GM23248 (cell line): Measurements from ENCODE around the gene RAD51B. TPM values are rescaled to one million over a fixed set of nuclear protein-coding genes. Genes with fewer than 3 reads are reported as not detected.

ENCODE experiments used
- DNase-seq: peaks from one replicate; pipeline ENCODE4 v3.0.0-alpha.2; 2015
- H2AFZ ChIP-seq: fragments of 200-600 bp; sonication (generic); 2 replicates; pipeline ENCODE4 v1.6.1; 2016; ENCODE audit warnings: antibody characterized with exemption
- H3F3A ChIP-seq: fragments of 200-600 bp; sonication (generic); 2 replicates; pipeline ENCODE4 v1.6.1; 2016; ENCODE audit warnings: mild to moderate bottlenecking, antibody characterized with exemption, mixed run types; ENCODE audit not compliant: insufficient read depth
- H3K27ac ChIP-seq: fragments of 200-600 bp; sonication (generic); 2 replicates; pipeline ENCODE4 v1.5.1; 2016; ENCODE audit warnings: mild to moderate bottlenecking
- H3K27me3 ChIP-seq: fragments of 200-600 bp; sonication (generic); replicated peaks from 2 replicates; pipeline ENCODE4 v1.6.1; 2016; ENCODE audit warnings: mild to moderate bottlenecking; ENCODE audit not compliant: insufficient read depth
- H3K36me3 ChIP-seq: fragments of 200-600 bp; sonication (generic); 2 replicates; pipeline ENCODE4 v1.6.1; 2016; ENCODE audit warnings: low read depth, mild to moderate bottlenecking
- H3K4me1 ChIP-seq: fragments of 200-600 bp; sonication (generic); 2 replicates; pipeline ENCODE4 v1.6.1; 2016; ENCODE audit warnings: mild to moderate bottlenecking; ENCODE audit not compliant: insufficient read depth
- H3K4me2 ChIP-seq: fragments of 200-600 bp; sonication (generic); one replicate; pipeline ENCODE4 v1.6.1; 2016; ENCODE audit warnings: mild to moderate bottlenecking; ENCODE audit not compliant: unreplicated experiment
- H3K4me3 ChIP-seq: fragments of 200-600 bp; sonication (generic); 2 replicates; pipeline ENCODE4 v1.5.1; 2016; ENCODE audit warnings: mild to moderate bottlenecking
- H3K79me2 ChIP-seq: fragments of 200-600 bp; sonication (generic); 2 replicates; pipeline ENCODE4 v1.6.1; 2016; ENCODE audit warnings: mild to moderate bottlenecking; ENCODE audit not compliant: insufficient read depth
- H3K9ac ChIP-seq: fragments of 200-600 bp; sonication (generic); 2 replicates; pipeline ENCODE4 v1.6.1; 2016; ENCODE audit warnings: mild to moderate bottlenecking
- H3K9me2 ChIP-seq: fragments of 200-600 bp; sonication (generic); 2 replicates; pipeline ENCODE4 v1.6.1; 2016; ENCODE audit warnings: mixed run types, mild to moderate bottlenecking, moderate library complexity; ENCODE audit not compliant: insufficient read depth
- H3K9me3 ChIP-seq: fragments of 200-600 bp; sonication (generic); one replicate; pipeline ENCODE4 v1.6.1; 2017; ENCODE audit warnings: low read depth
- H4K20me1 ChIP-seq: fragments of 200-600 bp; sonication (generic); 2 replicates; pipeline ENCODE4 v1.6.0; 2016; ENCODE audit not compliant: insufficient read depth
- EZH2 ChIP-seq: fragments of 200-600 bp; sonication (generic); IDR thresholded peaks from 2 replicates; pipeline ENCODE4 v1.6.1; 2018; ENCODE audit warnings: antibody characterized with exemption, mild to moderate bottlenecking; ENCODE audit not compliant: insufficient read depth, poor library complexity, severe bottlenecking
- EZH2phosphoT487 ChIP-seq: fragments of 200-600 bp; sonication (generic); IDR thresholded peaks from 2 replicates; pipeline ENCODE4 v1.6.1; 2018; ENCODE audit warnings: antibody characterized with exemption, moderate library complexity, mild to moderate bottlenecking, low read depth; ENCODE audit not compliant: insufficient read depth
- WGBS, 2 experiments: methylation state at CpG; one replicate each; pipeline ENCODE4 v1.1.6; 2015 to 2017; ENCODE audit warnings: low lambda C conversion rate in 2 of 2, low coverage in 1 of 2; ENCODE audit errors: missing lambda C conversion rate in 2 of 2; 5-methylcytosine and 5-hydroxymethylcytosine counted together
- in situ Hi-C: fragments of 300-500 bp; cut with MboI; formaldehyde crosslinking; loops from 2 replicates; pipeline ENCODE4 v1.15.0; 2020
- polyA plus RNA-seq: library from polyadenylated mRNA; unstranded; fragments of >200 nt; fragmentation: Nextera tagmentation; extraction: Ambion mirVana; gene quantifications from 2 replicates; pipeline ENCODE4 v1.2.1, GENCODE V29; 2016
- total RNA-seq: library from RNA; depleted of rRNA; stranded (reverse); fragments of >200 nt; shearing (Covaris generic); gene quantifications from 2 replicates; pipeline ENCODE4 v1.2.3, GENCODE V29; 2014

Gene RAD51B
- total and polyA plus RNA-seq, 2 experiments from 2014 or later, result 4.0 to 8.8 TPM

GRCh38 chr14:67911562-67911961 lies 92.0 kb downstream of the RAD51B start:
- no peaks in the 10 kb centered on the region for H3K4me1 ChIP-seq
- no peak overlapping the region for H3K27ac ChIP-seq
- no peaks in the 10 kb centered on the region for H3K9me3 ChIP-seq
- H3K4me2 ChIP-seq, result no peak overlapping the region
- no peak overlapping the region for H2AFZ ChIP-seq
- in situ Hi-C loops, result no loop called here
- no peaks in the 10 kb centered on the region for H3K36me3 ChIP-seq
- no peaks in the 10 kb centered on the region for H3F3A ChIP-seq
- H3K27me3 ChIP-seq, result no peaks in the 10 kb centered on the region
- H3K9ac ChIP-seq, result no peak overlapping the region
- no peak overlapping the region for H3K4me3 ChIP-seq
- no peaks in the 10 kb centered on the region for H3K79me2 ChIP-seq
- no peak for DNase-seq
- 54 to 58% methylated on average over 2 of the region's 2 CpGs for WGBS, 2 experiments
- no peaks in the 10 kb centered on the region for H3K9me2 ChIP-seq
- H4K20me1 ChIP-seq, result no peaks in the 10 kb centered on the region
- TF ChIP-seq EZH2 (no peak), EZH2phosphoT487 (no peak)

GRCh38 chr14:67916430-67916829 lies 96.9 kb downstream of the RAD51B start:
- TF ChIP-seq EZH2phosphoT487 (no peak), EZH2 (no peak)
- H3K27ac ChIP-seq, result no peak overlapping the region
- in situ Hi-C loops, result no loop called here
- H2AFZ ChIP-seq, result no peak overlapping the region
- H3K4me3 ChIP-seq, result no peak overlapping the region
- no peak overlapping the region for H3K9ac ChIP-seq
- H3K4me1 ChIP-seq, result no peaks in the 10 kb centered on the region
- H3K9me2 ChIP-seq, result no peaks in the 10 kb centered on the region
- no peaks in the 10 kb centered on the region for H3K27me3 ChIP-seq
- H3K4me2 ChIP-seq, result no peak overlapping the region
- no peaks in the 10 kb centered on the region for H3F3A ChIP-seq
- H3K9me3 ChIP-seq, result no peaks in the 10 kb centered on the region
- WGBS, 2 experiments, result 90 to 91% methylated on average over 4 of the region's 4 CpGs
- H4K20me1 ChIP-seq, result no peaks in the 10 kb centered on the region
- DNase-seq, result no peak
- no peaks in the 10 kb centered on the region for H3K36me3 ChIP-seq
- H3K79me2 ChIP-seq, result no peaks in the 10 kb centered on the region

DNA sequence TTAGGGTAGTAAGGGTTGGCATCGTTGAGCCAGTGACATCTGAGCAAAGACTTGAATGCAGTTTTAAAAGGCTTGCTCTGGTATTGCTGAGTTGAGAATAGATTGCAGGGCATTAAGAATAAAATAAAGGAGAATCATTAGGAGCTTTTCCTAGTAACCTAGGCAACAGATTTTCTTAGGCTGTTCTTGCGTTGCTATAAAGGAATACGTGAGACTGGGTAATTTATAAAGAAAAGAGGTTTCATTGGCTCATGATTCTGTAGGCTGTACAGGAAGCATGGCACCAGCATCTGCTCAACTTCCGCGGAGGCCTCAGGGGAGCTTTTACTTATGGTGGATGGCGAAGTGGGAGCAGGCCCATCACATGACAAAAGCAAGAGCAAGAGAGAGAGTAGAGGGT lies 97.4 kb downstream of the RAD51B start:
- in situ Hi-C loops, result no loop called here
- H3K9ac ChIP-seq, result no peak overlapping the region
- WGBS, 2 experiments, result 90% methylated on average over 6 of the region's 6 CpGs
- H3K36me3 ChIP-seq, result no peaks in the 10 kb centered on the region
- H2AFZ ChIP-seq, result no peak overlapping the region
- H3K9me2 ChIP-seq, result no peaks in the 10 kb centered on the region
- no peak overlapping the region for H3K4me3 ChIP-seq
- H3F3A ChIP-seq, result no peaks in the 10 kb centered on the region
- no peaks in the 10 kb centered on the region for H3K27me3 ChIP-seq
- H3K79me2 ChIP-seq, result no peaks in the 10 kb centered on the region
- DNase-seq, result no peak
- no peaks in the 10 kb centered on the region for H3K9me3 ChIP-seq
- H4K20me1 ChIP-seq, result no peaks in the 10 kb centered on the region
- no peak overlapping the region for H3K4me2 ChIP-seq
- TF ChIP-seq EZH2 (no peak), EZH2phosphoT487 (no peak)
- H3K4me1 ChIP-seq, result no peaks in the 10 kb centered on the region
- no peak overlapping the region for H3K27ac ChIP-seq

DNA sequence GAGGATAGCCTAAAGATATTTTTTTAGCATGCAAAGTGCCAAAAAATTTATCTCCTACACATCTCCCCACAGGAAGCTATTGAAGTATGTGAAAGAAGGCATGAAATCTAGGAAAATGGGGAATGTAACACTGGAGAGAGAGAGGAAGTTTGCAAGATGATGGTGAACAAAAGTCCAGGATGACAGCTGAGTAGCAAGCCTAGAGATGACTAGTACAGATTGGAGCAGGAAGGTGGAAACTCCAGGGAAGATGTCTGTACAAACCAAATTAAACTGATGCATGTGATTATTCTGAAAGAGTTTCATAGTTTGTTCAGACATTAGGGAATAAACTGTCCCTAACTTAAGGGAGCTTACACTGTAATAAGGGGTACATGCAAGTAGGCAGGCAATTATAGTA lies 99.3 kb downstream of the RAD51B start:
- Histone ChIP-seq H3K9ac (no peak overlapping the region), H4K20me1 (no peaks in the 10 kb centered on the region), H3K9me3 (no peaks in the 10 kb centered on the region), H3F3A (no peaks in the 10 kb centered on the region), H3K4me2 (no peak overlapping the region), H3K4me1 (no peaks in the 10 kb centered on the region), H3K27ac (no peak overlapping the region), H3K36me3 (no peaks in the 10 kb centered on the region), H3K9me2 (no peaks in the 10 kb centered on the region), H2AFZ (no peak overlapping the region), H3K27me3 (no peaks in the 10 kb centered on the region), H3K79me2 (no peaks in the 10 kb centered on the region), H3K4me3 (no peak overlapping the region)
- in situ Hi-C loops, result no loop called here
- no peak for DNase-seq
- TF ChIP-seq EZH2phosphoT487 (no peak), EZH2 (no peak)
